OCI-LY3 (cell line): ENCODE measurements around the gene LTA4H.
A peak's percentile ranks its signal among the peaks of the same experiment; 100 is the strongest.

Experiments
- H2AFZ ChIP-seq: fragments of 200-600, 300-600 bp; shearing (Covaris generic); 2 replicates; pipeline ENCODE4 v1.6.0; 2014; ENCODE audit warnings: antibody characterized with exemption, low read depth, low read length
- H3K27ac ChIP-seq: fragments of 200-600, 300-600 bp; sonication (generic); 2 replicates; pipeline ENCODE4 v1.5.1; 2014; ENCODE audit warnings: mild to moderate bottlenecking, low read length, moderate library complexity, mixed read lengths
- H3K27me3 ChIP-seq: fragments of 200-600, 300-600 bp; sonication (generic); 2 replicates; pipeline ENCODE4 v1.6.1; 2014; ENCODE audit warnings: low read depth, low read length, mixed read lengths
- H3K36me3 ChIP-seq: fragments of 200-600, 300-600 bp; sonication (generic); replicated peaks from 2 replicates; pipeline ENCODE3; 2014; ENCODE audit warnings: low read depth, low read length, mixed read lengths
- H3K4me1 ChIP-seq: fragments of 300-600, 200-600 bp; sonication (generic); 2 replicates; pipeline ENCODE4 v1.6.1; 2014; ENCODE audit warnings: low read length, mixed read lengths
- H3K4me2 ChIP-seq: fragments of 200-600, 300-600 bp; sonication (generic); 2 replicates; pipeline ENCODE4 v1.6.1; 2014; ENCODE audit warnings: low read length, mixed read lengths
- H3K4me3 ChIP-seq: fragments of 300-600, 200-600 bp; sonication (generic); 2 replicates; pipeline ENCODE4 v1.5.1; 2014; ENCODE audit warnings: antibody characterized with exemption, mild to moderate bottlenecking, low read length, moderate library complexity
- H3K79me2 ChIP-seq: fragments of 300-600, 200-600 bp; shearing (Covaris generic); 2 replicates; pipeline ENCODE4 v1.6.1; 2014; ENCODE audit warnings: mild to moderate bottlenecking, low read length, mixed read lengths
- H3K9ac ChIP-seq: fragments of 300-600, 200-600 bp; shearing (Covaris generic); 2 replicates; pipeline ENCODE4 v1.6.0; 2014; ENCODE audit warnings: mild to moderate bottlenecking, low read length, moderate library complexity
- H3K9me3 ChIP-seq: fragments of 200-600, 300-600 bp; shearing (Covaris generic); 2 replicates; pipeline ENCODE4 v1.6.1; 2014; ENCODE audit warnings: low read length, mixed read lengths; ENCODE audit not compliant: insufficient read depth
- H4K20me1 ChIP-seq: fragments of 200-600, 300-600 bp; sonication (generic); 2 replicates; pipeline ENCODE4 v1.6.1; 2016; ENCODE audit warnings: low read length, mixed read lengths; ENCODE audit not compliant: insufficient read depth
- EZH2phosphoT487 ChIP-seq: fragments of 200-600 bp; shearing (Covaris generic); IDR thresholded peaks from 2 replicates; pipeline ENCODE4 v1.6.1; 2018; ENCODE audit warnings: antibody characterized with exemption, mixed run types, low read depth
- TF ChIP-seq, protein P1 (sequence below): fragments of 200-600, 300-600 bp; sonication (generic); IDR thresholded peaks from 2 replicates; pipeline ENCODE4 v1.5.1; 2014; ENCODE audit warnings: antibody characterized with exemption, low read length, low read depth

The LTA4H gene

GRCh38 chr12:95962222-95962621, 73.2 kb downstream of the LTA4H start:
- TF ChIP-seq, protein P1, sequence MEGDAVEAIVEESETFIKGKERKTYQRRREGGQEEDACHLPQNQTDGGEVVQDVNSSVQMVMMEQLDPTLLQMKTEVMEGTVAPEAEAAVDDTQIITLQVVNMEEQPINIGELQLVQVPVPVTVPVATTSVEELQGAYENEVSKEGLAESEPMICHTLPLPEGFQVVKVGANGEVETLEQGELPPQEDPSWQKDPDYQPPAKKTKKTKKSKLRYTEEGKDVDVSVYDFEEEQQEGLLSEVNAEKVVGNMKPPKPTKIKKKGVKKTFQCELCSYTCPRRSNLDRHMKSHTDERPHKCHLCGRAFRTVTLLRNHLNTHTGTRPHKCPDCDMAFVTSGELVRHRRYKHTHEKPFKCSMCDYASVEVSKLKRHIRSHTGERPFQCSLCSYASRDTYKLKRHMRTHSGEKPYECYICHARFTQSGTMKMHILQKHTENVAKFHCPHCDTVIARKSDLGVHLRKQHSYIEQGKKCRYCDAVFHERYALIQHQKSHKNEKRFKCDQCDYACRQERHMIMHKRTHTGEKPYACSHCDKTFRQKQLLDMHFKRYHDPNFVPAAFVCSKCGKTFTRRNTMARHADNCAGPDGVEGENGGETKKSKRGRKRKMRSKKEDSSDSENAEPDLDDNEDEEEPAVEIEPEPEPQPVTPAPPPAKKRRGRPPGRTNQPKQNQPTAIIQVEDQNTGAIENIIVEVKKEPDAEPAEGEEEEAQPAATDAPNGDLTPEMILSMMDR, result no peak
- no peak for TF ChIP-seq EZH2phosphoT487
- Histone ChIP-seq H3K9ac (no peak overlapping the region), H3K27me3 (no peaks in the 10 kb centered on the region), H3K27ac (no peak overlapping the region), H3K36me3 (no peaks in the 10 kb centered on the region), H3K4me1 (no peaks in the 10 kb centered on the region), H3K9me3 (no peaks in the 10 kb centered on the region), H4K20me1 (no peaks in the 10 kb centered on the region), H3K4me3 (no peak overlapping the region), H2AFZ (no peak overlapping the region), H3K79me2 (no peaks in the 10 kb centered on the region), H3K4me2 (no peak overlapping the region)

DNA sequence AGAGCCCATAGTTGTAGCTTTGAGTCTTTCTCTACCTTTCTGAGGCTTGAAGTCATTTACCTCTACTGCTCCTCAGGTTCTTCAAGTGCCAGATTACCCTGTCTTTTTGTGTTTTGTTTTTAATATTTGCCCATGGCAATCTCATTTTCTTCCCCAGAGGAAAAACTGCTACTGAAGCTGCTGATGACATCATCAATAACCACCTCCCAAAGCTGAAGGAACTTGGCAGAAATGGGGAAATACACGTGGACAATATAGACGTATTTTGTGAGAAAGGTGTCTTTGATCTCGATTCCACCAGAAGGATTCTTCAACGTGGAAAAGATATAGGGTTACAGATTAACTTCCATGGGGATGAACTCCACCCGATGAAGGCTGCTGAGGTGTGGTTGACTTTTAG, 75.1 kb downstream of the LTA4H start:
- Histone ChIP-seq H4K20me1 (no peaks in the 10 kb centered on the region), H3K9ac (no peak overlapping the region), H3K27ac (no peak overlapping the region), H3K4me3 (peak overlapping the region; percentile 43), H3K27me3 (no peaks in the 10 kb centered on the region), H3K79me2 (no peaks in the 10 kb centered on the region), H3K36me3 (no peaks in the 10 kb centered on the region), H3K4me1 (no peaks in the 10 kb centered on the region), H3K4me2 (peak overlapping the region; percentile 52), H3K9me3 (no peaks in the 10 kb centered on the region), H2AFZ (peak overlapping the region; percentile 81; the same call in 1 of the 2 replicates)
- no peak for TF ChIP-seq EZH2phosphoT487
- TF ChIP-seq, protein P1, result no peak

- no peaks in the 10 kb centered on the region for H3K36me3 ChIP-seq
Measured at GRCh38 chr12:95959107-95959506, 76.3 kb downstream of the LTA4H start.

DNA sequence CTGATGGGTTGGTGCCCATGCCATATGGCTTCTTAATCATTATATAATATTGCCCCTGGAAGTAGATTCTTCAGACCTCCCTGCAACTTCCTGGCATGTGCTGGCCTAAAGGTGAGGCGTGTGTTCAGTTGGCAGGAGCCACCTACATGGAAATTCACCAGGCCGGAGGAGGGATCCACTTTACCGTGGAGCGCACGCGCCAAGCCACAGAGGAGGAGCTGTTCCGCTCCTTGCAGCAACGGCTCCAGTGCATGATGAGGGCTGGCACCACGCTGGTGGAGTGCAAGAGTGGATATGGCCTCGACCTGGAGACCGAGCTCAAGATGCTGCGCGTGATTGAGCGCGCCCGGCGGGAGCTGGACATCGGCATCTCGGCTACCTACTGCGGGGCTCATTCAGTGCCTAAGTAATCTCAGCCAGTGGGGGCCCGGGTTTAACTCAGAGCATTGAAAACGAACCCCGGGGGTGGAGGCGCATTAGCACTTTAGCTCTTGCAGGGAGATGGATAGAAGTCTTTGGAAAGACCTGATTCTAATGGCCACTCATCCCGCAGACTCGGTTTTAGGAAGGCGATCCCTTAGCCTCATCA, 78.7 kb downstream of the LTA4H start:
- Histone ChIP-seq H2AFZ (no peak overlapping the region), H4K20me1 (no peaks in the 10 kb centered on the region), H3K9me3 (no peaks in the 10 kb centered on the region), H3K4me2 (no peak overlapping the region), H3K27me3 (0 out of 2 replicates have a peak, but pooled peaks cover 8% of the 10 kb centered on the region), H3K9ac (no peak overlapping the region), H3K79me2 (no peaks in the 10 kb centered on the region), H3K36me3 (no peaks in the 10 kb centered on the region), H3K27ac (no peak overlapping the region), H3K4me3 (no peak overlapping the region), H3K4me1 (no peaks in the 10 kb centered on the region)
- no peak for TF ChIP-seq EZH2phosphoT487
- TF ChIP-seq, protein P1, result no peak

More at GRCh38 chr12:95959107-95959506, 76.3 kb downstream of the LTA4H start:
- no peaks in the 10 kb centered on the region for H4K20me1 ChIP-seq
- no peaks in the 10 kb centered on the region for H3K9me3 ChIP-seq
- H3K79me2 ChIP-seq, result no peaks in the 10 kb centered on the region
- H3K27me3 ChIP-seq, result 0 out of 2 replicates have a peak, but pooled peaks cover 4% of the 10 kb centered on the region
- H3K9ac ChIP-seq, result no peak overlapping the region
- TF ChIP-seq EZH2phosphoT487, result no peak
- TF ChIP-seq, protein P1, result peak; percentile 21
- H3K4me1 ChIP-seq, result no peaks in the 10 kb centered on the region
- H3K27ac ChIP-seq, result no peak overlapping the region
- no peak overlapping the region for H3K4me3 ChIP-seq
- H3K4me2 ChIP-seq, result no peak overlapping the region
- H2AFZ ChIP-seq, result no peak overlapping the region
